Measurements from ENCODE around the gene NANOGP8.

GRCh38 chr15:35067496-35068347 is 17.4 kb downstream of the NANOGP8 start:
- TF ChIP-seq SP1 (IDR thresholded peaks at IDR 0.05), result no peak
- no peak for TF ChIP-seq FOXA1 (IDR thresholded peaks at IDR 0.05)
- no peak for TF ChIP-seq ARNT (IDR thresholded peaks at IDR 0.05)
- no peak for TF ChIP-seq FOXK2 (IDR thresholded peaks at IDR 0.05)
